GM23248 (cell line): ENCODE measurements around the gene ACOT11.

Experiments used
- EZH2 ChIP-seq: fragments of 200-600 bp; sonication (generic); IDR thresholded peaks from 2 replicates; pipeline ENCODE4 v1.6.1; 2018; ENCODE audit warnings: antibody characterized with exemption, mild to moderate bottlenecking; ENCODE audit not compliant: insufficient read depth, poor library complexity, severe bottlenecking
- EZH2phosphoT487 ChIP-seq: fragments of 200-600 bp; sonication (generic); IDR thresholded peaks from 2 replicates; pipeline ENCODE4 v1.6.1; 2018; ENCODE audit warnings: antibody characterized with exemption, moderate library complexity, mild to moderate bottlenecking, low read depth; ENCODE audit not compliant: insufficient read depth

DNA sequence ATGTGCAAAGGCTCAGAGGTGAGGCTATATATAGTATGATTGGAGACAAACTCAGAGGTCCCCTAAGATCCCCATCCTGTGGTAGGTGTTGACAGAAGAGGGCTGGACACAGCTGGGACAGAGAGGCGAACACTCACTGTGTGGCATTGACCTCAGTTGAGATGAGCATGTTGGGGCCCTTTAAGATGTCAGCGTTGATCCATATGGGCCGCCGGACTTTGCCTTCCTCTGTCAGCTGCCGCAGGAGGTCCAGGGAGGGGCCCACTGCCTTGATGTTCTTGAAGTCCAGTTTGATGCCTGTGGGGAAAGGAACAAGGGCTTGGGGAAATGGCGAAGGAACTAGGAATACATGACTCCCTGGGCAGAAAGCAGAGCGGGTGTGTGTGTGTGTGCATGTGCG, 66.5 kb downstream of the ACOT11 start:
- TF ChIP-seq EZH2phosphoT487 (no peak), EZH2 (no peak)
